ENCODE results near the gene ADAMTS10.

DNA sequence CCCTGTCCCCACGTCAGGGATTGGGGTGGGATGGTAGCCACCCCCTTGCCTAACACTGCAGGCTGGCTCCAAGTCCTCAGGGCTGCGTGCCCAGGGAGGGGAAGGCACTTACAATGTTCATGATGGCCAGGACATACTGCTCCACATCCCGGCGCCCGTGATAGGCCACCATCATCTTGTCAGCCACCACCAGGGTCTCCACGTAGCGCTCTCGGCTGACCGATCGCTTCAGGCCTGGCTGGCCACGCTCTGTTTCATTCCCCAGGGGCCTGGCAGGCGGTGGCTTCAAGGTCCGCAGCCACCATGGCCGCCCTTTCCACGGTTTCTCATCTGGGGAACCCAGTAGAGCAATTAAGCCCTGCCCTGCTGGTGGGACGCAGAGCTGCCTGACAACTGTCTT lies 9.7 kb downstream of the ADAMTS10 start:
- no peak for TF ChIP-seq CTCF (IDR thresholded peaks at IDR 0.05; ENCODE audit: low read length)
- TF ChIP-seq EZH2 (optimal IDR thresholded peaks at IDR 0.05; ENCODE audit: low read depth, low read length), result no peak
